Breast epithelium (tissue), 3 donors: Measurements from ENCODE around the gene PALMD.

Experiments
- POLR2A ChIP-seq: fragments of 450-650 bp; IDR thresholded peaks from one replicate; pipeline ENCODE4 v1.6.1; 2016; ENCODE audit warnings: antibody characterized with exemption, mild to moderate bottlenecking, moderate library complexity
- POLR2AphosphoS5 ChIP-seq, 3 donors: sonication (generic); formaldehyde crosslinking; IDR thresholded peaks; one replicate each; pipeline ENCODE4 v1.6.1; 2017; ENCODE audit warnings: antibody characterized with exemption in 3 of 3

DNA sequence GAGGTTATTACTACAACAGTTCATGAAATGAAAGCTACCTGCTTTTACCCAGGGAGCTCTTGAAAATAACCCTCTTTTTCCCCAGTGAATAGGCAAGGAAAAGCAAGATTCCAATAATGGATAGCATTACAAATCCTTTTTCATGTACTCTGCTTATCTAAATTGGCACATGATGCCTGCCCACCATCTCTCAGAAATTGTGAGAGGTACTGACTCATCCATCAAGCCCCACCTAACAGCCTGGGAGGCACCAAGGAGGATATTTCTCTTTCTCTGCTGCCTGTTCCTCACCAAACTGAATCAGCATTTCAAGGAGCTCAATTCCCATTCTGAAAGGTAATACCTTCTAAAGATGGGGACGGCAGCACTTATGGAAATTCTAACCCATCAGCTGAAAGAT lies 34.4 kb downstream of the PALMD start:
- TF ChIP-seq POLR2A (no peak), POLR2AphosphoS5 (IDR thresholded peaks at IDR 0.05) (no peak)
